HEK293 (cell line): ENCODE data around the gene HDHD3.

Experiments used
- MYNN ChIP-seq: fragments of 450-650 bp; formaldehyde crosslinking; IDR thresholded peaks from 2 replicates; pipeline ENCODE4 v1.5.1; 2016; ENCODE audit warnings: missing biosample characterization, missing genetic modification characterization, borderline replicate concordance
- SP2 ChIP-seq: fragments of 450-650 bp; formaldehyde crosslinking; IDR thresholded peaks from 2 replicates; pipeline ENCODE4 v1.5.1; 2016; ENCODE audit warnings: missing biosample characterization, missing genetic modification characterization
- ZNF223 ChIP-seq: fragments of 450-650 bp; formaldehyde crosslinking; IDR thresholded peaks from 2 replicates; pipeline ENCODE4 v1.5.1; 2016; ENCODE audit warnings: missing biosample characterization, missing genetic modification characterization
- ZNF274 ChIP-seq, 2 experiments: fragments of 200-500 bp in 1 of 2; fragments of 450-650 bp in 1 of 2; sonication (Bioruptor generic) in 1 of 2; formaldehyde crosslinking in 1 of 2; IDR thresholded peaks; 2 replicates each; pipeline versions ENCODE4 v1.5.1 to v1.6.1; 2014 to 2016; ENCODE audit warnings: borderline replicate concordance in 1 of 2, inconsistent platforms in 1 of 2, low read length in 1 of 2, missing biosample characterization in 1 of 2, missing genetic modification characterization in 1 of 2
- ZNF530 ChIP-seq: fragments of 450-650 bp; formaldehyde crosslinking; IDR thresholded peaks from 2 replicates; pipeline ENCODE4 v1.5.1; 2016; ENCODE audit warnings: low read depth, missing biosample characterization, missing genetic modification characterization
- ZNF549 ChIP-seq: fragments of 450-650 bp; IDR thresholded peaks from 2 replicates; pipeline ENCODE4 v1.5.1; 2018; ENCODE audit warnings: missing biosample characterization, missing genetic modification characterization, mild to moderate bottlenecking, inconsistent platforms, moderate library complexity
- ZNF558 ChIP-seq: fragments of 450-650 bp; formaldehyde crosslinking; IDR thresholded peaks from 2 replicates; pipeline ENCODE4 v1.5.1; 2016; ENCODE audit warnings: missing biosample characterization, missing genetic modification characterization
- ZNF629 ChIP-seq: fragments of 450-650 bp; formaldehyde crosslinking; IDR thresholded peaks from 2 replicates; pipeline ENCODE4 v1.5.1; 2017; ENCODE audit warnings: missing biosample characterization, missing genetic modification characterization
- ZNF660 ChIP-seq: fragments of 450-650 bp; IDR thresholded peaks from 2 replicates; pipeline ENCODE4 v1.5.1; 2018; ENCODE audit warnings: missing biosample characterization, mild to moderate bottlenecking, missing genetic modification characterization
- TF ChIP-seq, protein P1 (sequence below): fragments of 450-650 bp; formaldehyde crosslinking; IDR thresholded peaks from 2 replicates; pipeline ENCODE4 v1.5.1; 2016; ENCODE audit warnings: missing biosample characterization, missing genetic modification characterization

DNA sequence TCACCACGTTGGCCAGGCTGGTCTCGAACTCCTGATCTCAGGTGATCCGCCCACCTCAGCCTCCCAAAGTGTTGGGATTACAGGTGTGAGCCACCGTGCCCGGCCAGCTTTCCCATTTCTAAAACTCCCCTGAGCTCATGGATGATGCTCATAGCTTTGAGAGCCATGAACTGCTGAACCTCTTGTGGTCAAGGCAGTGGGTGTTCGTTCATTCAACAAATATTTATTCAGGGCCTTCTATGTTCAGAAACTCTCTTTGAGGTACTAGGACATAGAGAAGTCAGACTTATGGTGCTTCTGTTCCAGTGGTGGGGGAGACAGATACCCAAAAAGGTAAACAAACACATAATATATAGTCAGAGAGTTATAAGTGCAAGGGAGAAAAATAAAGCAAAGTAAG is 24.8 kb downstream of the HDHD3 start:
- TF ChIP-seq ZNF274 (IDR thresholded peaks at IDR 0.05; ENCODE audit: low read length): no peak
- TF ChIP-seq ZNF274 (tag by site-specific recombination; IDR thresholded peaks at IDR 0.05; ENCODE audit: borderline replicate concordance): no peak
- no peak for TF ChIP-seq SP2 (tag by site-specific recombination)
- TF ChIP-seq ZNF549 (tag by site-specific recombination): no peak
- TF ChIP-seq ZNF660 (tag by site-specific recombination): no peak
- no peak for TF ChIP-seq ZNF223
- no peak for TF ChIP-seq MYNN
- TF ChIP-seq ZNF558 (tag by site-specific recombination): no peak
- TF ChIP-seq ZNF530 (tag by site-specific recombination): no peak
- TF ChIP-seq ZNF629 (tag by site-specific recombination): no peak
- TF ChIP-seq, protein P1, sequence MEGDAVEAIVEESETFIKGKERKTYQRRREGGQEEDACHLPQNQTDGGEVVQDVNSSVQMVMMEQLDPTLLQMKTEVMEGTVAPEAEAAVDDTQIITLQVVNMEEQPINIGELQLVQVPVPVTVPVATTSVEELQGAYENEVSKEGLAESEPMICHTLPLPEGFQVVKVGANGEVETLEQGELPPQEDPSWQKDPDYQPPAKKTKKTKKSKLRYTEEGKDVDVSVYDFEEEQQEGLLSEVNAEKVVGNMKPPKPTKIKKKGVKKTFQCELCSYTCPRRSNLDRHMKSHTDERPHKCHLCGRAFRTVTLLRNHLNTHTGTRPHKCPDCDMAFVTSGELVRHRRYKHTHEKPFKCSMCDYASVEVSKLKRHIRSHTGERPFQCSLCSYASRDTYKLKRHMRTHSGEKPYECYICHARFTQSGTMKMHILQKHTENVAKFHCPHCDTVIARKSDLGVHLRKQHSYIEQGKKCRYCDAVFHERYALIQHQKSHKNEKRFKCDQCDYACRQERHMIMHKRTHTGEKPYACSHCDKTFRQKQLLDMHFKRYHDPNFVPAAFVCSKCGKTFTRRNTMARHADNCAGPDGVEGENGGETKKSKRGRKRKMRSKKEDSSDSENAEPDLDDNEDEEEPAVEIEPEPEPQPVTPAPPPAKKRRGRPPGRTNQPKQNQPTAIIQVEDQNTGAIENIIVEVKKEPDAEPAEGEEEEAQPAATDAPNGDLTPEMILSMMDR (tag by site-specific recombination): no peak
